ENCODE data around the gene PEX11A. TPM values are rescaled to one million over a fixed set of nuclear protein-coding genes. Genes with fewer than 3 reads are reported as not detected.

Gene PEX11A
- total RNA-seq, 1 donor from 2014 or later: 34.2 TPM

DNA sequence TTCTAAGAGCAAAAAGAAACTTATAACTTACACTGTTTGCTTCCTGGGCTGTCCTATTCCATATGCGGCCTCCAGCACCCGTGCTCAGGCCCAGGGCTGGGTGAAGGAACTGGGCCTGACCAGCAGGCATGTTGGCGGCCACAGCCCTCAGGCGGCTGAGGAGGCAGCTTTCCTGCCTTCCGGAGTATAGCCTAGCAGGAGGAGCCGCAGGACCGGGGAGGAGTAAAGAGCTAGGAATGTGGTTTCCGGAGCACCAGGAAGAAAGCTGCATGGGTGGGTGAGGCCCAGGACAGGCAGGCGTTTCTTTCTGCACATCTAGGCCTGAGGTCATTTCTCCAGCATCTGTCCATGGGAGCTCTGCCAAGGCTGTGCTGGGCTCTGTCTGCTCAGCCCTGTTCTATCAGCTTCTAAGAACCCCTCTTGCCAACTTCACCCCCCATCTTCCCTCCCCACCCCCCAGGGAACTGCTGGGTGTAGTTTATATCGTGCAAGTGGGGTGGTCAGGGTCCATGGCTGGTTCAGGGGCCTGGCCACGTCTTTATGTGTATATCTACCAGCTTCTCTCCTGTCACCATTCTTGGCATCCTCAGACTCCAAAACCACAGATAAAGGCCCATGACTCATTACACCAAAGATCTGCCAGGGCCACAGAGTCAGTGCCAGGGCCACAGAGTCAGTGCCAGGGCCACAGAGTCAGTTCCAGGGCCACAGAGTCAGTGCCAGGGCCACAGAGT, 27.5 kb downstream of the PEX11A start:
- H3K36me3 ChIP-seq: no peaks in the 10 kb centered on the region
- TF ChIP-seq, protein P1, sequence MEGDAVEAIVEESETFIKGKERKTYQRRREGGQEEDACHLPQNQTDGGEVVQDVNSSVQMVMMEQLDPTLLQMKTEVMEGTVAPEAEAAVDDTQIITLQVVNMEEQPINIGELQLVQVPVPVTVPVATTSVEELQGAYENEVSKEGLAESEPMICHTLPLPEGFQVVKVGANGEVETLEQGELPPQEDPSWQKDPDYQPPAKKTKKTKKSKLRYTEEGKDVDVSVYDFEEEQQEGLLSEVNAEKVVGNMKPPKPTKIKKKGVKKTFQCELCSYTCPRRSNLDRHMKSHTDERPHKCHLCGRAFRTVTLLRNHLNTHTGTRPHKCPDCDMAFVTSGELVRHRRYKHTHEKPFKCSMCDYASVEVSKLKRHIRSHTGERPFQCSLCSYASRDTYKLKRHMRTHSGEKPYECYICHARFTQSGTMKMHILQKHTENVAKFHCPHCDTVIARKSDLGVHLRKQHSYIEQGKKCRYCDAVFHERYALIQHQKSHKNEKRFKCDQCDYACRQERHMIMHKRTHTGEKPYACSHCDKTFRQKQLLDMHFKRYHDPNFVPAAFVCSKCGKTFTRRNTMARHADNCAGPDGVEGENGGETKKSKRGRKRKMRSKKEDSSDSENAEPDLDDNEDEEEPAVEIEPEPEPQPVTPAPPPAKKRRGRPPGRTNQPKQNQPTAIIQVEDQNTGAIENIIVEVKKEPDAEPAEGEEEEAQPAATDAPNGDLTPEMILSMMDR (IDR thresholded peaks at IDR 0.05): no peak
- intact Hi-C loops (cut with DNase I): loop anchor here (10.0 kb wide), 2 partner anchors 442 to 572 kb away; partner anchors contain the start of genes CIB1, GDPGP1 and IDH2
- H3K4me1 ChIP-seq: peaks cover 8 to 20% of the 10 kb centered on the region in 2 donors
- peak overlapping the region; percentile 85 to 96 for H3K27ac ChIP-seq
- H3K4me3 ChIP-seq: peak overlapping the region; percentile 13 to 31
- DNase-seq (ENCODE audit: low spot score in 2 of 2): peak in 1 of 2 donors; percentile 92
- no peaks in the 10 kb centered on the region for H3K27me3 ChIP-seq
- no peaks in the 10 kb centered on the region for H3K9me3 ChIP-seq

DNA sequence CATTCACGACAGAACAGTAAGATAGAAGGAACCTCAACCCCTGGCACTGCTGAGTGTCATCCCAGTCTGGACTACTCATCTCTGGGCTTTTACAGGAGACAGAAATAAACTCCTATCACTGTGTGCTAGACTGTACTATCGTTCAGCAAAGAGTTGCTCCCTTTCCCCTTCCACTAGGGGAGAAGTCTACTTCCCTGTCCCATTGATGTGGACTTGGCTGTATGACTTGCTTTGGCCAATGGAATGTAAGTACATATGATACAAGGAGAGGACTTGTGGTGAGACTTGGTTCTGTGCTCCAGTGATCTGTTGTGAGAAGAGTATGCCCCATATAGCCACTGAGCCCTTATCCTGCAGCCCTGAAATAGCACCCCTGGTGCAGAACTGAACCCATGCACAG, 30.0 kb downstream of the PEX11A start:
- Histone ChIP-seq H3K9me3 (no peaks in the 10 kb centered on the region), H3K27ac (peak overlapping the region in 1 of 2 donors; percentile 19)
- DNase-seq (ENCODE audit: low spot score in 2 of 2): no peak

DNA sequence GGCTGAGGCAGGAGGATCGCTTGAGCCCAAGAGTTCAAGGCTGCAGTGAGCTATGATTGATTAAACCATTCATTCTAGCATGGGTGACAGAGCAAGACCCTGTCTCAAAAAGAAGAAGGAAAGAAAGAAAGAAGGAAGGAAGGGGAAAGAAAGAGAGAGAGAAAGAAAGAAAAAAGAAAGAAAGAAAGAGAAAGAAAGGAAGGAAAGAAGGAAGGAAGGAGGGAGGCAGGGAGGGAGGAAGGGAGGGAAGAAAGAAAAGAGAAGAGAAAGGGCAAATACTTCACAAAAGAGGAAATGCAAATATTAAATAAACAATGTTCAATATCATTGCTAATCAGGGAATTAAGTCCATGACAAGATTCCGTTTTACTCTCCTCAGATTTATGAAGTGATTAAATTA, 31.3 kb downstream of the PEX11A start:
- intact Hi-C loops (cut with DNase I): no loop called here
- no peaks in the 10 kb centered on the region for H3K36me3 ChIP-seq
- H3K27ac ChIP-seq: no peak overlapping the region
- no peak for DNase-seq (ENCODE audit: low spot score in 2 of 2)
- no peaks in the 10 kb centered on the region for H3K27me3 ChIP-seq
- no peak overlapping the region for H3K4me3 ChIP-seq
- no peaks in the 10 kb centered on the region for H3K9me3 ChIP-seq
- TF ChIP-seq, protein P1 (IDR thresholded peaks at IDR 0.05): no peak
- H3K4me1 ChIP-seq: peaks cover 11 to 22% of the 10 kb centered on the region in 2 donors

More for the DNA sequence above, 30.0 kb downstream of the PEX11A start:
- Histone ChIP-seq H3K4me3 (no peak overlapping the region), H3K4me1 (peaks cover 8 to 21% of the 10 kb centered on the region in 2 donors), H3K36me3 (no peaks in the 10 kb centered on the region), H3K27me3 (no peaks in the 10 kb centered on the region)
- TF ChIP-seq, protein P1 (IDR thresholded peaks at IDR 0.05): no peak
- intact Hi-C loops (cut with DNase I): loop anchor here (10.0 kb wide), 2 partner anchors 444 to 574 kb away; partner anchors contain the start of genes CIB1, GDPGP1 and IDH2

DNA sequence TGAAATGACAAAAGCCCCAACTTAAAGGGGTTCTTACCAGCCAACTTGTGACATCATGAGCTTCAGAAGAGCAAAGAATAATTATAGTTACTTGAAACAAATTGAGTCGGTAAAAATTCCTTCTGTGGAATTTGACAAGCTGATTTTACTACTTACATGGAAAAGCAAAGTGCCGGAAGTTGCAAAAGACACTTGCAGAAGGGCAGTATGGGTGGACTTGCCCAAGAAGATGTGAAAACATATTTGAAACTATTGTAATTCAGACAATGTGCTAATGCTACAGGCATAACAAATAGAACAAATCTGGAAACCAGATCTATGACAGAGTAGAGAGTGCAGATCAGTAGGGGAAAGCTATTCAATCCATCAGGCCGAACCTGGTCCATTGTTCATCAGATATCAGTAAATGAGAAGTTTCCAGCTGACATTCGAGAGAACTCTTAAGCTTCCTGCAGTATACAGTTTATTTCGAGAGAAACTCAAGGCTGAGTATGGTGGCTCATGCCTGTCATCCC, 32.8 kb downstream of the PEX11A start:
- Histone ChIP-seq H3K36me3 (no peaks in the 10 kb centered on the region), H3K9me3 (no peaks in the 10 kb centered on the region), H3K27ac (no peak overlapping the region), H3K27me3 (no peaks in the 10 kb centered on the region), H3K4me3 (no peak overlapping the region), H3K4me1 (peaks cover 8 to 18% of the 10 kb centered on the region in 2 donors)
- no peak for DNase-seq (ENCODE audit: low spot score in 2 of 2)
- intact Hi-C loops (cut with DNase I): no loop called here
- TF ChIP-seq, protein P1 (IDR thresholded peaks at IDR 0.05): no peak

DNA sequence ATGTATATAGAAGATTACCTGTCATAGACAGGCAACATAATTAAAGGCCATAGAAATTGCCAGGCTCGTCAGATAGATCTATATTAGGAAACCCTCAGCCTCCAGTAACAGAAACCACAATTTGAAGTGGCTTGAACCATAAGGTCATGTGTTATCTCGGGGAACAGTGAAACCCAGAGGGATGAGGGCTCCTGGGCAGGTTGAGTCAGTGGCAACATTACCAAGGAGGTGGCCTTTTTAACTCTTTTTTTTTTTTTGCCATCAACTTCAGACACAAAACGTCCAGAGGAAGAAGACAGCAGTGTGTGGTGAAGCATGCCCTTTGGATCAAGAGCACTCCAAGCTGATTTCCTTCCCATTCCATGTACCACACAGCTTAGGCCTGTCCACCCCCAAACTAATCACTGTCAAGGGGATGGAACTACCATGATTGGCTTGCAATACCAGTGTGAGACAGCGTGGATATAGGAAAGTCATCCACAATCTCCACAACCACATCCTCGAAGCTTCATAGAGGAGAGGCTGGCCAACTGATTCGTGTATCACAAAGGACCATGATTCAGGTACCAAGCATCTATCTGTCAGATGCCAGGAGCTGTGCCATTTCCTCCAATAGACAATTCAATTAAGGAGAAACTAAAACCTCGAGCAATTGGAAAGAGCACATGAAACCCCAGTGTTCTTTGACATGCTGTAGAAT, 34.3 kb downstream of the PEX11A start:
- Histone ChIP-seq H3K36me3 (peaks cover 4 to 10% of the 10 kb centered on the region in 2 donors), H3K9me3 (no peaks in the 10 kb centered on the region), H3K27ac (peak overlapping the region in 1 of 2 donors; percentile 83), H3K4me1 (peaks cover 3 to 7% of the 10 kb centered on the region in 2 donors), H3K27me3 (no peaks in the 10 kb centered on the region), H3K4me3 (no peak overlapping the region)
- intact Hi-C loops (cut with DNase I): no loop called here
- DNase-seq (ENCODE audit: low spot score in 2 of 2): no peak
- TF ChIP-seq, protein P1 (IDR thresholded peaks at IDR 0.05): no peak

Measured in ascending aorta (tissue), 2 donors.